HG02678 (cell line): ENCODE results near the gene KCNJ4.
"Not testable (repeated sequence)": the region's sequence is repeated elsewhere in the genome, so short reads cannot be mapped to it uniquely, and the experiment has no call there.

Source experiments
- ATAC-seq: cut with Tn5 transposase; IDR thresholded peaks from one replicate; pipeline ENCODE4 v1.9.1; 2021; ENCODE audit warnings: mild to moderate bottlenecking, moderate library complexity; ENCODE audit not compliant: unreplicated experiment

The KCNJ4 gene

DNA sequence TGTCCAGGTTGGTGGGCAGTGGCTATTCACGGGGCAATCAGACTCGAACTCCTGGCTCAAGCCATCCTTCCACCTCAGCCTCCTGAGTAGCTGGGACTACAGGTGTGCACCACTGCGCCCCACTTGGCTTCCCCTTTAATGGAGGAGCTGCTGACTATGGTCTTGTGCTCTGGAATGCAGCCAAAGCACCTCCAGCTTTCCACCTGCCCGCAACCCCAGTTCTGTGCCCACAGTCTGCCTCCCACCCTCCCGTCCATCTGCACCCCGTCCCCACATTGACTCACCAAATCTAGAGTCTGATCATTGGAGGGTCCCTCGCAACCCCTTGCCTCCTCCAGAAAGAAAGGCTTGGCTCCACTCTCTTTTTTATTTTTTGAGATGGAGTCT is 41.0 kb downstream of the KCNJ4 start:
- ATAC-seq = no peak

DNA sequence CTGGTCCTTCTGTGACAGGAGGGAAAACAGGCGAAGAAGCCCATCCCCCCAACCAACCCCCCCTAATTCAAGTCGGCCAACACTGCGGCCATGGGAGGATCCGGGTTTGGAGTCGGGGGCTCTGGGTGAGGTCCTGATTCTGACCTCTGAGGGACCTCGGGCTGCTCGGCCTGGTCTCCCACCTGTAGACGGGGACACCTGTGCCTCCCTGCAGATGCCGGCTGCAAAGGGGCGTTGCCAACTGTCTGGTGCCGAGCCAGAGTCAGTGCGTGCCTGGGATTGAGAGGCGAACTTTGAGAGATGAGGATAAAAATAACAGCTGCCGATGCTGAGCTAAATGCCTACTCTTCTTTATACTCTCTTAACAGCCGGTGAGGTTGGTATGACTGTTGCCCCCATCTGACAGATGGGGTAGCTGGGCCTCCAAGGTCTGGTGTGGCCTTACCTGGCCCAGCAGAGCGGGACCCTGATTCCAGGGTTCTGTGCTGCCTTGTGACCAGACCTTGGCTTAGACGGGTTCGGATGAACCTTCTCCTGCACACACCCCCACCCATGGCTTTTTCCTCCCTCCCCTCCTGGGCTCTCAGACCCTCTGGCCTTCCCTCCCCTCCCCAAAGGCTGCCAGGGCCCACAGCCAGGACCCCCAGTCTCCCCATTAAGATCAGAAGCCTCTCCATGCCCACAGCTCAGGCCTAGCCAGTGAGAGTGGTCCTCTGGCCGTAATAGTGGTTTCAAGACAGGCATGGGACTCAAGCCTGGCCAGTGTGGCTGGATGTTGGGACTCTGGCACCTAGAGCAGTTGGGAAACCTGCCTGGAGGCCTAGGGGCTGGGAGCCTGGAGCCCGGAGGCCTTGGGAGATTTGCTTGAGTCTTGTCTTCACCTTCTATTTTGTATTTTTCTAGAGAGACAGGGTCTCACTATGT is 41.7 kb downstream of the KCNJ4 start:
- ATAC-seq = no peak

DNA sequence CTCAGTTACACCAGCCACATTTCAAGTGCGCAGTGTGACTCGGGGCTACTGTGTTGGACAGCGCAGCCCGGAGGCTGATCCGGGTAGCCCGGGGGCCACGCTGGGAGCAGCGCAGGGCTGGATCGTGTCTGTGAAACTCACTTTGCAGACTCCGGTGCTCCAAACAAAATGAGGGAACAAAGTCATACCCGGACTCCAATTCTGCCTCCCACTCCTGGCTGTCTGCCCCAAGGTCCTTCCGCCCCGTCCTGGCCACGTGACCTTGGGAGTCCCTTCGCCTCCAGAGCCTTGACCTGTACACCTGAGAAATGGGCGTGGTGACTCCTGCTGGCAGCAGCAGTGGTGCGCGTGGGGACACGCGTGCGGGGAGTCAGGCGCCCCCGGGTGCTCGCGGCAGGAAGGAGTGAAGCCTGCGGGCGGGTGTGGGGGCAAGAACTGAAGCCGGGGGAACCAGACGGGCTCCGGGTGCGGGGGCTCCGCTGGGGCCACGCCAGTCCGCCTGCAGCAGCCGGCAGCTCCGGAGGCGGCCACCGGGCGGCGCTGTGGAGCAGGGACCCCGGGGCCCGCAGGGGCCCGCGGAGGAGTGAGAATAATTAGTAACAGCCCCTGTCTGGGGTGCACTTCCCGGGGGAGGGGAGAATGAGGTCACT is 42.4 kb downstream of the KCNJ4 start:
- ATAC-seq = no peak

DNA sequence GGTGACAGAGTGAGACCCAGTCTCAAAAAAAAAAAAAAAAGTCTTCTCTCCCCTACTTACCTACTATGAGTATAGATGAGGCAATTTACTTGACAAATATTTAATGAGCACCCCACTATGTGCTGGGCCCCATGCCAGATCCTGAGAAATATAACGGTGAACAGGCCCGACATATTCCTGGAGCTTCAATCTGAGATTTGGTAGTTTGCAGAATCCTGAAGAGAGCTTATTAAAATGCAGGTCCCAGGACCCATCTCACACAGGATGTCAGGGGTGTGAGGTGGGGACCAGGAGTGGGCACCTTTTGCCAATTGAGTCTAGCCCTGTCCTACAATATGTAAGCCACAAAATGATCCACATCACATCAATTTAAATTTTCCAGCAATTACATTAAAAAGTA is 44.0 kb downstream of the KCNJ4 start:
- no peak for ATAC-seq

DNA sequence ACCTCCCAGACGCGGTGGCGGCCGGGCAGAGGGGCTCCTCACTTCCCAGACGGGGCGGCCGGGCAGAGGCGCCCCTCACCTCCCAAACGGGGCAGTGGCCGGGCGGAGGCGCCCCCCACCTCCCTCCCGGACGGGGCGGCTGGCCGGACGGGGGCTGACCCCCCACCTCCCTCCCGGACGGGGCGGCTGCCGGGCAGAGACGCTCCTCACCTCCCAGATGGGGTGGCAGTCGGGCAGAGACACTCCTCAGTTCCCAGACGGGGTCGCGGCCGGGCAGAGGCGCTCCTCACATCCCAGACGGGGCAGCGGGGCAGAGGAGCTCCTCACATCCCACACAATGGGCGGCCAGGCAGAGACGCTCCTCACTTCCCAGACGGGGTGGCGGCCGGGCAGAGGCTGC is 45.1 kb downstream of the KCNJ4 start:
- ATAC-seq = not testable (repeated sequence)

DNA sequence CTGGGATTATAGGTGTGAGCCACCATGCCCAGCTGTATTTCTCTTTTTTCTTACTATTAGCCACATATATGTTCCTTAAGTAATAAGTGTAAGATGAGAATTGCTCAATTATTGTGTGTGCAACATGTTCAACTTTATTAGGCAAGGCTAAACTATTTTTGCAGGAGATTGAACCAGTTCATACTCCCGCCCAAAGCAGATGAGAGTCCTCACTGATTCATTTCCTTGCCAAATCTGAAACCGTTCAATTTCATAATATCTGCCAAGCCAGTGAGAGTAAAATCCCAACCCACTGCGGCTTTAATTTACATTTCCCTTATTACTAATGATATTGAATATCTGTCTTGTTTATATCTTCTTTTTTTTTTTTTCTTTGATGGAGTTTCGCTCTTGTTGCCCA is 48.4 kb downstream of the KCNJ4 start:
- no peak for ATAC-seq

DNA sequence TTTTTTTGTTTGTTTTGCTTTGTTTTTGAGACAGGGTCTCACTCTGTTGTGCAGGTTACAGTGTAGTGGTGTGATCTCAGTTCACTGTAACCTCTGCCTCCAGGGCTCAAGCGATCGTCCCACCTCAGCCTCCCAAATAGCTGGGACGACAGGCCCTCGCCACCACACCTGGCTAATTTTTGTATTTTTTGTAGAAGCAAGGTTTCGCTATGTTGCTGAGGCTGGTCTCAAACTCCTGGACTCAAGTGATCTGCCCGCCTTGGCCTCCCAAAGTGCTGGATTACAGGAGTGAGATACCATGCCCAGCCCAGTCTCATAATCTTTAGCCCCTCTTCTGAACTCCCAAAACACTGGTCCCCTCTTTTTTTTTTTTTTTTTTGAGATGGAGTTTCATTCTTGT is 50.6 kb downstream of the KCNJ4 start:
- no peak for ATAC-seq

DNA sequence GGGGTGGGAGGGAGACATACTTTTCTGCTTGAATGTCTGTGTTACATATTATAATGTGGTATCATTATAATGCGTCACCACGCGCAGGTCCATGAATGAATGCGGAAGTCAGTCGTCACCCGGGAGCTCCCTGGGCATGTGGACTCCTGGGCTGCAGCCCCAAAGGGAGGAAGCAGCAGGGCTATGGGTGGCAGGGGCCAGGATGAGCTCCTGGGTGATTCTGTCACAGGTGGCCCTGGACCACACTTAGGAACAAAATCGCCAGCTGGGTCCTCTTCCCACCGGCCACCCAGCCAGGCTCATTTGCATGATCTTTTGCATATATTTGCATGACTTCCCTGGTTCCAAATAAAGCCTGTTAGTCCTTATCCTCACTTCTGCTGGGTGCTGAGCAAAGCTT is 51.2 kb downstream of the KCNJ4 start:
- ATAC-seq = no peak

DNA sequence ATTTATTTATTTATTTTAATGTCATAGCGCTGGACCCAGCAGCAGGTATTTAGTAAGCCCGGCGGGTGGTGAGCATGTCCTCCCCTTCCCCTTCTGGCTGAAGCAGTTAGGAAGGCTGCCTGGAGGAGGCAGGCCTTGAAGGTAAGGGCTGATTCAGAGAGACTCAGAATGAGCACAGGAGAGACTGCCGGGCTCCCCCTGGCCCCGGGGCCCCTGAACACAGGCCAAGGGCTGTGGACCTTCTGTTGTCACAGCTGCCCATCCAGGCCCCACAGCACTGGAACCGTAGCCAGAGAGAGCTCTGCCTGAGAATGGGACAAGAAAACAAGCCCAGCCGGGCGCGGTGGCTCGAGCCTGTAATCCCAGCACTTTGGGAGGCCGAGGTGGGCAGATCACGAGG is 52.8 kb downstream of the KCNJ4 start:
- ATAC-seq = no peak

DNA sequence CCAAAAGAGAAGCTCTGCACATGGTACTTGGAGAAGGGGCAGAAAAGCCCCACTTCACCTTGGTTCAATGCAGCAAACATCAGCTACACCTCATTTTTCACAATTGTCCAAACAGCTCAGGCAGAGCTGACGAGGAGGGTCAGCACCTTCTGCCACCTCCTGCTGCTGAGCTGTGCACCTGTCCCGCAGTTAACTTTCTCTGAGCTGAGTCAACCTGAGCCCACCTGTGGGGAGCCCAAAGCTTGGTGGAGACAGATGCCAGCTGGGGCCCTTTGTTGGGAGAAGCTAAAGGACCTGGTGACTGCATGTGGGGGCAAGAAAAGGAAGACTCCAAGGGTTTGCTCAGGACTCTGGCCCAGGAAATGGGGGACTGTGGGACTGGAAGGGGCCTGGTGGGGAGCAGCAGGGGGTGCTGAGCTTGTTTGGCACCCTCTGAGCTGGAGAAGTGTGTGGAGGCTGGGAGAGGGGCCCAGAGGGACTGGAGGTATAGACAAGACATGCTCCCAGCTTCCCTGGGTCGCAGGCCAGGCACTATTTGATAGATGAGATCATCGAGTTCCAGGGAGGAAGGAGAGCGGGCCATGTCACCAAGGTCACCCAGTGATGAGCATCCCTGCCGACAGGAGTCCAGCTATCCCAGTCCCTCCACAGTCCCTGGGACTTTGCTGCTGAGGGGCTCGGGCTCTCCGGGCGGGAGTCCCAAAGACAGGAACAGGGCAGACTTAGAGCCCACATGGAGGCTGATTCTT is 53.5 kb downstream of the KCNJ4 start:
- ATAC-seq = no peak

DNA sequence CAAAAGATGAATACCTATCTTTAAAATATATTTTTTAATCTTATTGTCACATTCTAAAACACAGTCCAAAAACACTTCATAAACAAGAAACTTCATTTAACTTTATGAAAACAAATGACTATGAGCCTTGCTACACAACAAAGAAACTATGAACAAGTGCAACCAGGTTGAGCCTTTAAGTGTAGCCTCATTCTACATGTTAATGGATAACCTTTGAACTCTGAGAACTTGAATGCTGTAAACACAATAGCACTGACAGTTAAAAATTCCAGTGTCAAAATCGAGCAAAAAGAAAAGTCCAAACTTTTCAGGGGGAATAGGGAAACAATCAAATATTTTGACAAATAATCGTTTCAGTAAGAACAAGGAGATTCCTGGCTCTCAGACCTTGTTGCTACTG is 54.7 kb downstream of the KCNJ4 start:
- ATAC-seq = not testable (repeated sequence)

DNA sequence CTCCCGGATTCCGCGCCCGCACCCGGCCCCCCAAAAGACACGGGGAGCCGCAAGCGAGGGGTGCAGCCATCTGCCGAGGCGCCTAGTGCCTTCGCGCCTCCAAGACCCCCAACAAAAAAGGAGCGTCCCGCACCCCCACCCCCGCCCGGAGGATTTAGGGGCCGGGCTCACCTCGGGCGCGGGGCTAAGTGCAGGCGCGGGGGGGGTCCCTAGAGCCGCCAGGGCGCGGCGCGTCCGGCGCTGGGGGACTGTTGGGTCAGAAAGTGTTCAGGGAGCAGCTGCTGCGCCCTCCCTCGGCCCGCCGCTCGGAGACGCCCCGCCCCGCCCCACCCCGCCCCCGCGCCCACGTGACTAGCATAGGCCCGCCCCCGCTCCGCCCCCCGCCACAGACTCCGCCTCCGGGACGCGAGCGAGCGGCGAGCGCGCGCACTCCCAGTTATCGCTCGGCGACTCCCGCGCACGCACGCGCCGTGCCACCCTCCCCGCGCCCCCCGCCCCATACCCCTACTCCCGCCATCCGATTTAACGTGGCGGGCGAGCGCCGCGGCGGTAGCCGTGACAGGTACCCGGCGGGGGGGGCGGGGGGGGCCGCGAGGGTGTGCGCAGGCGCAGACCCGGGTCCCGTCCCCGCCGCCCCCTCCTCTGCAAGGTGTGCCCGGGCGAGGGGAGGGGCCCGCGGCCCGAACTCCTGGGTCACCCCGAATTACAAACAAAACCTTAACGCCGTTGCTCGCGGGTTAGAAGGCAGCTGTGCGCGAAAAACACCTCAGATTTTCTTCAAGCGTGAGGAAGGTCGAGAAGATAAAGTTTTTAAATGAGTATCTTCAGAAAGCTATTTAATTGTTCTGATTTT is 56.2 kb downstream of the KCNJ4 start:
- peak; percentile 51 for ATAC-seq

DNA sequence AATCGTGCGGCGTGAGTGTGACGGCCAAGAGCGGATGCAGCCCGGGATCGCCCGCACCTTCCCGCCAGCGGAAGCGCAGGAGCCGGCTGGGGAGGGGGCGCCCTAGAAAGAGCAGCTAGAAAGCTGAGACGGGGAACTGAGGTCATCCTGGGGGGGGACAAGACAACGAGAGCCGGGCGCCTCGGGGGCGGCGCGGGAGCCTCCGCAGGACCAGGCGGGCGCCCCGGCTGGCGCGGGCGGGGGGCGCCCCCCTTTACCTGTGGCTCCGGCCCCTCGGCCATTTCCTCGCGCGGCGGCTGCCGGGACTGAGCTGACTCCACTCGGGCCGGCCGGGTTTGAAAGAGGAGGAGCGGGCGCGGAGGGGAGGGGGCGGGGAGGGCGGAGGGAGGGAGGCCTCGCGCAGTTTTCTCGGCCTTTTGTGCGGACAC is 56.8 kb downstream of the KCNJ4 start:
- ATAC-seq = peak; percentile 39

DNA sequence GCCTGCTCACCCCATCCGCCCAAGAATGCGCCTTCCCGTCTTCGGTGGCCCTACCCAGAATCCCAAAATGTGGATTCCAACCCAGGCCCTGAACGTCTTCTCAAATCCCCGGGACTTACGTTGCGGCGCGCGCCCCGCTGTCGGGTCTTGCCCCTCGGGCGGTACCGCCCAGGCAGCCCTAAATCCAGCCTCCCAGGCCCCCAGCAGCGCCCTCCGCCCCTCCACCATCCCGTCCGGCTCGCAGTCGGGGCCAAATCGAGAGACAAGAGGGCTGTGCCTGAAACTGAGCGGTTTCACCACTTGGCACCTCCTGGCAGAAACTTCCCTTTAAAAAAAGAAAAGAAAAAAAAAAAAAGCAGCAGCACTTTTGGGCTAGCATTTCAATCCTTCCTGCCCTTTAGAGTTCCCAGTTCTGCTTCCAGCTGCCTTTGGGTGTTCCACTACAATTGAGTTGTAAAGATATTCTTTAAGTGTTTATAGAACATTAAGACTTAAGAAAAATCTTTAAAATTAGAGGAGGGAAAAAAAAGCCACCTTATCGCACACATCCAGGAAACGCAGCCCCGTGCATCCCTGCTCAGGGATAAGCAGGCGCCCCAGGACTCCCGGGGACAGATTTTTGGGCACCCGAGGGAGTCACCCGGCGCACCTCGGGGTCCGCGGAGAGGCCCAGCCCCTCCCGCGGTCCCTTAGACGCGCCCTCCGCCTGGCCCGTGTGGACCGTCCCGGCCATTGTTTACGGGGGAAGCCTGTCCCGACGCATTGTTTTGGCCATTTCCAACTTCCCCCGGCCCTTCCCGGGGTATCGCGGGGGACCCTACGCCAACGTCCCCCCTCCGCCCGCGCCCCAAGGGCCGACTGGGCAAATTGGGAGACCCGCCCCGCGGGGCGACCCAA is 57.6 kb downstream of the KCNJ4 start:
- peak; percentile 35 for ATAC-seq

DNA sequence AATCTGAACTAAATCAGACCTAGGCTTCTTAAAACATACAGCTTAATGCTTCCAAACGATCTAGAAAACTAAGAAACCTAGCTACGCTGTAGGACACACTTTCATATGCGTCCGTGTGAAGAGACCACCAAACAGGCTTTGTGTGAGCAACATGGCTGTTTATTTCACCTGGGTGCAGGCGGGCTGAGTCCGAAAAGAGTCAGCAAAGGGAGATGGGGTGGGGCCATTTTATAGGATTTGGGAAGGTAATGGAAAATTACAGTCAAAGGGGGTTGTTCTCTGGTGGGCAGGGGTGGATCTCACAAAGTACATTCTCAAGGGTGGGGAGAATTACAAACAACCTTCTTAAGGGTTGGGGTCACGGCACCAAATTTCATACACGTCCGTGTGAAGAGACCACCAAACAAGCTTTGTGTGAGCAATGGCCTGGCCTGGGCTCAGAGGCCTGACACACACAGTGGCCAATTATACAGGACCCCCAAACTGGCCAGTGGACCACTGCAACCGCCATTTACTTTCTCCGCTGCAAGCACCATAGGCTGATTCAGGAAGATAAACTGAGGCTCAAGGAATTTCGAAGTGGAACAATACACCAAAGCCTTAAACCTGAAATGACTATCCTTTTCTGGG is 58.4 kb downstream of the KCNJ4 start:
- not testable (repeated sequence) for ATAC-seq

DNA sequence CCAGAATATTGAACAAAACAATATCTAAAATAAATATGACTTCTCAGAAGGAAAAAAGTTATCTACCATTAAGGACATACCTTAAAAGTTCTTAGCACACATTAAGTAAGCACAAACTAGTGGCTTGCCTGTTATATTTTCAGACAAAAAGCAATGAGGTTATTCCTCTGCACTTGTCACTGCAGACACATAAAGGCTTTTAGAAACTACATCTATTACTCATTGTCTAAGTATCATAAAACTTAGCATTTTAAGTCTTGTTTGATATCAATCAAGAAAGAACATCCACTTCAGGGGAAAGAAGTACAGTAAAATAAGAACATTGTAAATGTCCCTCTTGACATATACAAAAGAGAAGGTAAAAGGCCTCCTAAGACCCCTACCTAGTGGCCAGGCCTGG is 59.1 kb downstream of the KCNJ4 start:
- not testable (repeated sequence) for ATAC-seq

DNA sequence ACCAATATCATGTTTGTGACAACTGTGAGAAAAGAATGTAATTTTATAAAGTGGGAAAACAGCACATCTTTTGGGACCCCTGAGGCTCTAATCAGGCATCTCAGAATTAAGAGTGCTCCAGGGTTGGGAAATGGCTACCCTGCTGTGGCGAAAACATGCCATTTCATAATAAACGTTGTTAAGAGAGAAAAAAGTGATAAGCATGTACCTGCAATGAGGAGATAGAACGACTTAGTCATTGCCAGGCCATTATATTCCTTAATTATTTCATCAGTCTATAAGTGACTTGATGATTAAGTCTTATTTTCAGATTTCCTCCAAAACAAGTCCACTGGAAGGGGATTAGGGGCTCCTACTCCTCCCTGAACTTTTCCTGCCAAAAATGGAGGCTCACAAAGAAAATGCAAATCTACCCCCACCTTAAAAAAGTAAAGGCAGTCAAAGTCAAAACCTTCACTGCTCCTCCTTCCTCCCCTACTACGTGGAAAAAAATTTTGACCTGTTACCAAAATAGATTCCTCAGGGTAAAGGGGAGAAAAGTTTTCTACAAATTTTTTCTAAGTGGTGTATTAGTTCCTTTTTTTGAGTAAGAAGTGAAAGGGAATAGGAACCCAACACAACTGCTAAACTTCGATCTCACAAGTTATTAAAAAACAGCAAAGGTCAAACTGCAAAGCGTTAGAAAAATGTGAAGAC is 59.9 kb downstream of the KCNJ4 start:
- not testable (repeated sequence) for ATAC-seq

DNA sequence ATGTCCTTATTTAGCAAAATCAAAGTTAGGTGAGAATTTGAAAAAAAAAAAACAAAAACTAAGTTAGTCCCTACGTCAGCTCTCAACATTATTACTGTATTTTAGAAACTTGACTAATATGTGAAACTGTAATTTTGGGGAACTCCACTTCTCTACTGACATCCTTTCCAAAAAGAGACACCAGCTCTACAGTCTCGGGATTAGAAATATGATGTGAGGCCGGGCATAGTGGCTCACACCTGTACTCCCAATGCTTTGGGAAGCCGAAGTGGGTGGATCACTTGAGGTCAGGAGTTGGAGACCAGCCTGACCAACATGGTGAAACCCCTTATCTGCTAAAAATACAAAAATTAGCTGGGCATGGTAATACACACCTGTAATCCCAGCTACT is 65.6 kb downstream of the KCNJ4 start:
- not testable (repeated sequence) for ATAC-seq
